NCI-H1417 treated with DMSO at 0.1 percent for 48 hours (cell line): ENCODE results near the gene ERFL.
A peak's percentile ranks its signal among the peaks of the same experiment; 100 is the strongest.

Experiments used
- DNase-seq: peaks from one replicate; lab custom pipeline; 2025; lab: John Stamatoyannopoulos, UW

The ERFL gene

DNA sequence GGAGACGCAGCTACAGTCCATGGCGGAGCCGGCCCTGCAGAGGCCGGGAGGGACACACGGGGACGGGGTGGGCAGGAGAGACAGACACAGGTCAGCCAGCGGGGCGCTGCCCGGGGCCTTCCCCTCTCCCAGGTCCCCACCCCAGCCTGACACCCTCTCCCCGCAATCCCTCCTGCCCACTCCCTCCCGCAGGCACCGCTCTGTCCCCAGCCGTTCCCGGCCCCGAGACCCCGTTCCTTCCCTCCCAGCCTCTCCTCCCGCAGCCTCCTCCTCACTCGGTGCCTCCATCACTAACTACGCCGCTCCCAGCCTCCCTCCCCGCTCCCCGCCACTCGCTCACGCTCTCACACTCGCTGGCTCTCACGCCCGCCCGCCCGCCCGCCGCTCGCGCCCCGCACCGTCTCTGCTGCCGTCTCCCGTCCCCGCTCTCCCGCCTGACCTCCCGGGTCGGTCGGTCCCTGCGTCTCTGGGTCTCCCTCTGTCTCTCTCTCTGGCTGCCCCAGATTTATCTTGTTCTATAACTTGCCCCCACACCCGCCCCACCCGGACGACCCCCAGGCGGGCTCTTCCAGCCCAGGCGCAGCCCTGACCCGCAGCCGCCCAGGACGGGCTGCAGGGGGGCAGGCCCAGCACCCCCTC lies 15.2 kb downstream of the ERFL start:
- DNase-seq, result no peak

DNA sequence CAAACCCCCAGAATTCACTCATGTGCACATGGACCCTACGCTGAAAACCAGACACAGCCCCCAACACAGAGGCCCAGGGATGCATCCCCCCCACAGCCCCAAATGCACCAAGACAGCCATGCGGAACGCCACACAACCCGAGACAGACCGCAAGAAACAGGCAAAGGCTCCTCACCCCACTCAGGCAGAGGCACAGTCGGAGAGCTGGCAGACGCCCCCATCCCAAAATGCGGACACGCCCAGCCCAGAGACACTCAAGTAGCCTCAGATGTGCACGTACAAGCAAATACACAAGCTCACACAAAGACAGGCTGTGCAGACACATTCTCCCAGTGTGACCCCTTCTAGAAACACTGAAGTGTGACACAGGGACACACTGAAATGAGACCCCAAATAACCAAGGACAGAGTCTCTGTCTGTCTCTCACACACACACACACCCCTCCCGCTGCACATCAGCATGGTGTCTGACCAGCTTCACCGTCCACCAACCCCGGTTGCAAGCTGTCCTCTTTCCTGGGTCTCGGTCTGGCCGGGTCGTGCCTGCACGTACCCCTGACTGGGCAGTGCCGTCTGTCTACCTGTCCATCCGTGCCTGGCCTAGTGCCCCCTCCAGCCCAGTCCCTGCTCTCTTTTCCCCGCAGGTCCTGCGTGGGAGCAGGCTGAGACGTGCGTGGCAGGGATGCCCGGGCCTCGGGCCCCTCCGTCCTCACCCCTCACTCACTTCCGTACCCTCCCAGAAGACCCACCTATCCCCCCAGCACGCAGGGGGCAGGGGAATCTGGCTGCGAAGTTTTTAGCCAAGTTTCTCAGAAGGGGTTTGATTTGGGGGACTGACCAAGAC lies 16.1 kb downstream of the ERFL start:
- DNase-seq, result no peak

DNA sequence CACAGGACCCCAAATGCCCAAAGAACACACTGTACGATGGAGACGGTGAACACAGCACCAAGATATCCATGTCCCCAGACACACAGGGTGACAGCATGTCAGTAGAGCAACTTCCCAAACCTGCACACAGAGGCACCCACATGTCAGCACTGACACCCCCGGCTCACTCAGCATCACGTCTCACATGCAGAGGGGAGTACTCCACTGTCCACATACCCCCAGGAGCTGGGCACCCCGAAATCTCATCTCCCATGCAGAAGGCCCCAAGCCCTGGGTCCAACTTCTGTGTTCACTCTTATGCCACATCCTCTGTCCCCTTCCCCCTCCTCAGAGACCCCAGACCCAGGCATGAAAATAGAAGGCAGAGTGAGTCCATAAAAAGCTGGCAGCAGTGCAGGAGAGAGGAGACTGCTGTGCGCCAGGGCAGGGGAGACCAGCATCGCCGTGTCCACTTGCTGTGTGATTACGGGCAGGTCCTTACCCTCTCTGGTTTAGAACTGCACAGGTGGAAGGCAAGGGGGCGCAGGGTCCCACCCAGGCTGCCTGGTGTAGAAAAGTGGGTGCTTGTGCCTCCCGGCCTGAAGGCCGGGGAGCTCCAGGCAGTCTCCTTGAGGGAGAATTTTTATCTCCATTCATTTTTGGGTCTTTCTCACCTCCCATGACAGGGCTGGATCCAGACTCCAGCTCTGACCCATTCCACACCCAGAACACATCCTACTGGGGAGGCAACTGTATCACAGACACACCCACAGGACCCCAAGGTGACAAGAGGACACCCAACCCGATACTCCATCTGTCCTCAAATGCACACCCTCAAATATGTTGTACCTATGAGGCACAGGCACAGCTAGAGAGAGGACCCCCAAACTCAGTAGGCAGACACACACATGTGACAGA lies 17.0 kb downstream of the ERFL start:
- no peak for DNase-seq

DNA sequence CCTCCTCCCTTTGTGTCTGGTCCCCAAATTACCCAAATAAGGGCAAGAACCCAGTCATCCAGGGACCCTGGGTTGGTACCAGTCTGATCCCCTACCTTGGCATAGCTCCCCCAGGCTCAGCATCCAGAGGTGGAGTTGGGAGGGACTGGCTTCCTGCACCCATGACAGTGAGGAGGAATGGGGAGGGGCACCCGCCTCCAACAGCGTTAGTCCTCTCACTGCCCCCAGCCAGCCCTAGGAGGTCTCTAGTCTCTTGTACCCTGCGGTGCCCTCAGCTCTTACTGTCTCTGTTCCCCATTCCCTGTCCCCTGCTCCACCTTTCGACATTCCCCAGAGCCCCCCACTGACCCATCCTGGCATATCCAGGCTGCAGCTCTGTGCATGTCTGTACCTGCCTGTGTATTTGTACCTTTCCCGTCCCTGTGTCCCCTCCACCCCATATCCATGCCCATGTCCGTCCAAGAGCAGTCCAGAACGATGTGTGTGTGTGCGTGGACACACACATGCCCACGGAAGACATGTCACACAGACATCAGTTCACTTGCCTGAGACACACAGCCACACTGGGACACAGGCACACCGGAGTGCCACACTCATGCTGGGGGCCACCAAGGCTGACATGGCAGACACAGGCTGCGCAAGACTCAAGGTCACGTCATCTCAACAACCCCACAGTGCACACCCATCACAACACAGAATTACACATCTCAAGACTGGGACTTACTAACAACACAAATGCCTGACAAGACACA lies 17.8 kb downstream of the ERFL start:
- no peak for DNase-seq

DNA sequence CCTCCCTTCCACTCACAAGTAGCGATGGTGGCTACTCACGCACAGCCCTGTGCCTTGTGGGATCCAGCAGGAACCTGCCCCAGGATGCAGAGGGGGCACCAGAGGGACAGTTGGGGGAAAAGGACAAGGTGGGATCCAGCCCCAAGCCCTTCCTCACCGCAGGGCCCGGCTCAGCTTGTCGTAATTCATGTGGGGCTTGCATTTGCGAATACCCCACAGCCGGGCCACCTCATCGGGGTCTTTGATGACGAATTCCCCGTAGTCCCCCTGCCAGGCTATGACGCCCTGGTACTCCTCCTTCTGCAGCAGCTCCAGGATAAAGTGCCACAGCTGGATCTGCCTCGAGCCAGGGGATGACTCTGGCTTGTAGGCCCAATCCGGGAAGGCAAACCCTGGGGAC lies 18.5 kb downstream of the ERFL start:
- no peak for DNase-seq

DNA sequence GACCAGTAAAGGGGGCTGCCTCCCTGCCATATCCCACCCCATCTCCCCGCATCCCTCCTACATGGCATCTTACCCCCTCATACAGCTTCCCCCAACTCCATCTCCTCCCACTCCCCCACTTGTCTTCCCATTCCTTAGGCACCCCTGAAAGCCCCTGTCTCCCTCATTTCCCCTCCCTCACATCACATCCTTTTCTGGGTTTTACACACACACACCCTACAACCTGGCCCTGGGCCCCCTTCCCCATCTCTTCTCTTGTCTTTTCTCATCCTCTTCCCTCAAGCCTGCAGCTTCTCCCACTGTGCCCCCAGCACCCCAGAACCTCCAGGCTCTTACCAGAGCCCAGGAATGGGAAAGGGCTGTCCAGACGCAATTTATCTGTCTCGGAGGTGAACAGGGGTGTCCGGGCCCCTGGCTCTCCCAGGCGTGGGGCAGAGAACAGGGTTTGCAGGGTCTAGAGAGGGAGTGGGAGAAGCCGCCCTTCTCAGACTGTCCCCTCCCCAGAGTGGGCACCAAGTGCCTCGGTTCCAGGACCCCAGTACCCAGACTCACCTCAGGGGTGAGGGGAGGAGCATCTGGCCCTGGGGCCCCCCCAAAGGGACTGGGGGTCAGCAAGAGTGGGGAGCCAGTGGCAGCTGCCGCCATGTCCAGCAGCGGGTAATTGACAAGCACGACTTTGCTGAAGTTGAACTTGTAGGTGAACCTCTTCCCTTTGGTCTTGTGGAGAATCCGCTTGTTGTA lies 19.4 kb downstream of the ERFL start:
- DNase-seq, result no peak

DNA sequence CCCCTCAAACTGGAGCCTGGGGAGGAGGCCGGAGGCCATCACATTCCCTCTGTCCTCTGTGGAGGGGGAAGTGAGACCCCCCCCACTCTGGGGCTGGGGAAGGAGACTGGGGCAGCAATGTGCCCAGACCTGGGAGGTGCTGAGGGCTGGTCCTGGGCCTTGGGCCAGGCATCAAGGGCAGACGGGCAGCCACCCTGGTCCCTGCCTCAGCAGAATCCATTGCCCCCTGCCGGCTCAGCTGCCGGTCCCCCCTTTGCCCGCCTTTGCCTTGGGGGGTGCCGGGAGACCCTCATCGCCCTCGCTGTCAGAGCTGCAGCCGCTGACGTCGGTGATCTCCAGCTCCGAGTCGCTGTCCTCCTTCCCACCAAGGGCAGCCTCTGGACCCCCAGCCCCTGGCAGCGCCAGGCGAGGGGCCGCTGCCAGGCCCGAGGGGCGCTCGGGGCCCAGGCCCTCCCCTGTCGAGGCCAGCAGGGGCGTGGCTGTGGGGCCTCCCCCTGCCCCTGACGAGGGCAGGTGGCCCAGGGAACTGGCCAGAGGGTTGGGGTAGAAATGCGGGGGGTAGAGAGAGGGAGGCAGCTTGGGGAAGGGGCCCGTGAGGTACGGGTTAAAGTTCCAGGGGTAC lies 20.1 kb downstream of the ERFL start:
- DNase-seq, result no peak

DNA sequence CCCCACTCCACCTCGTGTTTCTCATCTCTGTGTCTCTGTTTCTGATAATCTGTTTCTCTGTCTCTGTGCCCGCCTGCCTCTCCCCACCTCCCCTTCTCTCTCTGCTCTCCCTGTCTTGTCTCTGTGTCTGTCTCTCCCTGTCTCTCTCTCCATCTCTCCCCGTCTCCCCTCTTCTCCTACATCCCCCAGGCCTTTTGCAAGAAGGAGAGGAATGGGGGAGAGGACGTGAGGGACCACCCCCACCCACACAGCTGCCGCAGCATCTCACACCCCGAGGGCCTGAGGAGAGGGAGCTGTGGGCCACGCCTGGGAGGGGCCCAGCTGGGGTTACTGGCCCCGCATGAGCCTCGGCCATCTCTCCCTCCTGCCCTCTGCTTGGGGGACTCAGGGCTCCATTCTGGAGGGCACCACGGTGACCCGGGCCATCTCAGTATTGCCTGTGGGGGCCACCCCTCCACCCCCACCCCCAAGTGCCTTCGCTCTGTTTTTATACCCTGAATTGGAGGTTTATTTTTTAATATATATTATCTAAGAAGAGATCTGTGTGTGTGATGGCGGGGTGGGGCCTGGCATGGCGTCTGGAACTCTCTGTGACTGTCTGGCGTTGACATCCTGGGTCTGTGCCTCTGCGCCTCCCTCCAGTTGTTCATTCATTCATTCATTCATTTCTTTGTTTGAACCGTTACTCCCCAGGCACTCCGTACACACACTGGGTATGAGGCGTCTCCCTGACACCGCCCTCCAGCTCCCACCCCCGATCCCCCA lies 21.2 kb downstream of the ERFL start:
- no peak for DNase-seq

DNA sequence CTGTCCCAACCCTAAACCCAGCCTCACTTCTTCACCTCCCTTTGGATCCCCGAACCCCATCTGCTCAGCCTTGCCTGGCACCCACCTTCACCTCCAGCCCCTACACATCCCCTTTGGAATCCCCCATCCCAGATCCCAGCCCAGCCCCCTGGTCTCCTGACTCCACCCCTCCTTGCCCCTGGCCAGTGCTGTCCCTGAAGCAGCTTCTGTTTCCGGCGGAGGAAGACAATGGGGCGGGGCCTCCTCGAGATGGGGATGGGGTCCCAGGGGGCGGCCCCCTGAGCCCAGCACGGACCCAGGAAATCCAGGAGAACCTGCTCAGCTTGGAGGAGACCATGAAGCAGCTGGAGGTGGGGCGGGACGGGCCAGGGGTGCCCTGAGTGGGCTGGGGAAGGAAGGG lies 22.0 kb downstream of the ERFL start:
- DNase-seq, result no peak

DNA sequence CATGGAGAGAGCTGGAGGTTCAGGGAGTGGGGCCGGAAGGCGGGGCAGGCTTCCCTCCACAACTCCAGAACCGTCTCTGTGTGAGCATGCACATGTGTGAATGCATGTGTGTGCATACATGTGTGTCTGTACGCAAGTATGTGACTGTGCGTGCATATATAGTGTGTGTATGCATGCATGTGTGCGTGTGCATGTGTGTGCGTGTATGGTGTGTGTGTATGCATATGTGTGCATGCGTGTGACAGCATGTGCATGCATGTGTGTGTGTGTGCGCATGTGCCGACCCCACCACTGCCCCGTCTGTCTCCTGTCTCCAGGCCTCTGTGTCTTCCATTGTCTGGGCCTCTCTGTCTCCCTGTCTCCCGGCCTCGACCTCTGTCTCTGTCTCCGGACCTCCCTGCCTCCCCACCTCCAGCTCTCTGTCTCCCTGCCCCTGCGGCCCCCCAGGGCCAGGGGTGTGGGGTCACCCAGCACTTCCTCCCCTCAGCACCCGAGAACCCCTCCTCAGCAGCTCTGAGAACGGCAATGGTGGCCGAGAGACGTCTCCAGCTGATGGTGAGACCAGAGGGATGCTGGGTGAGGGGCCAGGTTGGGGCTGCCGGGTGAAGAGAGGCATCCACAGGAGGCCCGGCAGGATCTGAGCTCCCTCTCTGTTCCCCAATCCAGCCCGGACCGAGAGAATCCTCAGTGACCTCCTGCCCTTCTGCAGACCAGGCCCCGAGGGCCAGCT lies 22.8 kb downstream of the ERFL start:
- no peak for DNase-seq

DNA sequence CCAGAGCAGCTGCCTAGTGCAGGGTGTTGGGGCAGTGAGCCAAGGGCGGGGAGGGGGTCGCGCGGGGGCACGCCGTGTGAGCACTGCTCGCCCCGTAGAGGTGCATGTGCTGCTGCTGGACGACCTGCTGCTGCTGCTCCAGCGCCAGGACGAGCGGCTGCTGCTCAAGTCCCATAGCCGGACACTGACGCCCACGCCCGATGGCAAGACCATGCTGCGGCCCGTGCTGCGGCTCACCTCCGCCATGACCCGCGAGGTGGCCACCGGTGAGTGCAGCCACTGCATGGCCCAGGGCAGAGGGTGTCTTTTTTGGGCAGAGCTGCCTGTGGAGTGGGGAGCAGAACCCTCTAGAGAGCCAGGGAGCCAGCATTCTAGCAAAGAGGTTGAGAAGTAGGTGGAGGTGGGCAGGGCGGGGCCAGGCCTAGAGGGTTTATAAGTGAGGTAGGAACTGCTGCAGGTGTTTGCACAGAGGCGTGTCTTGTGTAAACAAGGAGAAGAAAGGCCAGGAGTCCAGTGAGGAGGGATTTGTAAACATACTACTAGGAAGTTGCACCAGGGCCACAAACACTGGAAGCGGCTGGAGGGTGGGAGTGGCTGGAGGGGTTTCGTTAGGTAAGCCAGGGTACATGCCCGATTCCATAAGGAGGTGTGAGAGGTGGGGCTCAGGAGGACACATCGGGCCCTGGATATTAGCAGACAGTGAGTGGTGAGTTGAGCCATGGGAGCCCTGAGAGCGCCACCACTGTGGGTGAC lies 24.0 kb downstream of the ERFL start:
- peak; percentile 75 for DNase-seq

DNA sequence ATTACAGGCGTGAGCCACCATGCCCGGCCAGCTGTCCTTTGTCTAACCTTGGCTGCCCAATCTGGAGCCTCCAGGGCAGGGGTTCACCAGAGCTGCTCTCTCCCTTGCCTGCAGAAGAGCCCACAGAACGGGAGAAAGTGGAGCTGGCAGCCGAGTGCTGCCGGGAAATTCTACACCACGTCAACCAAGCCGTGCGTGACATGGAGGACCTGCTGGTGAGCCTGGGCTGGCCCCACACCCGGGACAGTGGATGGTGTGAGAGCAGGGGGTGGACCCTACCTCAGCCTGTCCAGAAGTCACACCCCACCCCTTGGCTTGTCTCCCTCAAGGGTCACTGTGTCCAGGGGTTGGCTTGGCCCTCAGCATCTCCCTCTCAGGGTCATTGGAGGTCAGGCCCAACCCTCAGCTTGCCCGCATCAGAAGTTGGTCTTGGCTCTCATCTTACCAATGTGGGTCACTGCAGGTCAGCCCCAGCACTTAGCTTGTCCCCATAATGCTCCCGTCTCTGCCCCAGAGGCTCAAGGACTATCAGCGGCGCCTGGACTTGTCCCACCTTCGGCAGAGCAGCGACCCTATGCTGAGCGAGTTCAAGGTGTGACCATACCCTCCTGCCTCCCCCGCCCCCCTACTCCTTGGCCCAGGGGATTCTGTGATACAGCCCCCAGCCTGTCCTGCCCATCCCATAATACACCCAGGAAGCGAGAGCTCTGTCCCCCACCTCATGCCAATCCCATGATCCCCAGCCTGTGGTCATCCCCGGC lies 24.9 kb downstream of the ERFL start:
- no peak for DNase-seq

DNA sequence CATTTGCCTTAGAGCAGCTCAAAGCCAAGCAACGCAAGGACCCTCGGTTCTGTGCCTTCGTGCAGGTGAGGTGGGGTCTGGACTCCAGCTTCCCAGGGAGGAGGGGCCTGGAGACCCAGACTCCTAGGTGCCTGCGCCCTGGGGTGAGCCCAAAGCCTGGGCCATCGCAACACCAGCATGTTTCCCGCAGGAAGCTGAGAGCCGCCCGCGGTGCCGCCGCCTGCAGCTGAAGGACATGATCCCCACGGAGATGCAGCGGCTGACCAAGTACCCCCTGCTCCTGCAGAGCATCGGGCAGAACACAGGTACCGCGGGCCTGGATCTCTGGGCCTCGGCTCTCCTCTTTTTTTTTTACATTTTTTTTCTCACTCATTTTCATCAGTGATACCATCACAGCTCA lies 25.7 kb downstream of the ERFL start:
- no peak for DNase-seq

DNA sequence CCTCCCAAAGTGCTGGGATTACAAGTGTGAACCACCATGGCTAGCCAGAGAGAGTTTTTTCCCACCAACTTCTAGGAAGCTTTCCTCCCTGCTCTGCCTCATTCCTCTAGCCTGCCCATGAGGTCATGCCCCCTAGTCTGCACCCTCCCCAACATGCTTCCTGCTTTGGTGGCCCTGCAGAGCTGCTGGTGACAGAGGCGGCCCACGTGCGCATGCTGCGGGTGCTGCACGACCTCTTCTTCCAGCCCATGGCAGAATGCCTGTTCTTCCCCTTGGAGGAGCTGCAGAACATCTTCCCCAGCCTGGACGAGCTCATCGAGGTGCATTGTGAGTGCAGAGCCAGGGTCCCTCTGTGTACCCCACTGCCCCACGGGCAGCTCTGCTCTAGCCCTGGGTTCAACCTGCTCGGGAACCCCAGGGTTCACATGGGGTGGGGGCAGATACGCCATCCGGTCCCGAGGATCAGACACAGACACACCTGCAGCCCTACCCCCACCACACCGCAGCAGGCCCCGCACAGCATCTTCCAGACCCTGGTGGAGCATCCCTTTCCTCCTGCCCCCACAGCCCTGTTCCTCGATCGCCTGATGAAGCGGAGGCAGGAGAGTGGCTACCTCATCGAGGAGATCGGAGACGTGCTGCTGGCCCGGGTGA lies 26.4 kb downstream of the ERFL start:
- no peak for DNase-seq

DNA sequence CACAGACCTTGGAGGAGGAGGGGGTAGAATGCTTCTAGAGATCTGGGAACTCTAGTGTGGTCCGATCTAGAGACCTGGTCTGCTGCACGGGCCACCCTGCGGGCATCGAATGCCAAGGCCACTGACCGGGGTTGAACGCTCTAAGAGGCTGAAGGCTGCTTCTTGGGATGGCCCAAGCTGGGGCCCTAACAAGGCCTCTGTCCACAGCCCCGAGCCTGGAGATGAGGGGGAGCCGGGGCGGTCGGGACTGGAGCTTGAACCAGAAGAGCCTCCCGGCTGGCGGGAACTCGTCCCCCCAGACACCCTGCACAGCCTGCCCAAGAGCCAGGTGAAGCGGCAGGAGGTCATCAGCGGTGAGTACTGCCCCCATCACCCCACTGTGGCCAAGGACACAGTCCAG lies 30.0 kb downstream of the ERFL start:
- no peak for DNase-seq

DNA sequence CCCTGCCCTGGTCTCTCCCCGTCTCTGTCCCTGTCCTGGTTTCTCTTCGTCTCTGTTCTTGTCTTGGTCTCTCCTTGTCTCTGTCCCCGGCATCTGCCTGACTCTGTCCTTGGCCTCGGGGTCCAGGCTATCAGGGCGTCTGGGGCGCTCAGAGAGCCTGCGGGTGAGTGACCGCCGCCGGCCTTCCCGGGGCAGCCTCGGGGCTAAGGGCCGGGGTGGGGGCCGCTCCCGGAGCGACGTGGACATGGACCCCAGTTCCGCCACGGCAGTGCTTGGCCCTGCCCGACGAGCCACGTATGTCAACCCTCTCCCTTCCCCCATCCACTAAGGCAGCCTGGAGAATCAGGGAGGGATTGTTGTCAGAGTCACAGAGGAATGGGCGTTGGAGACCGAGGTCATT lies 30.4 kb downstream of the ERFL start:
- no peak for DNase-seq

DNA sequence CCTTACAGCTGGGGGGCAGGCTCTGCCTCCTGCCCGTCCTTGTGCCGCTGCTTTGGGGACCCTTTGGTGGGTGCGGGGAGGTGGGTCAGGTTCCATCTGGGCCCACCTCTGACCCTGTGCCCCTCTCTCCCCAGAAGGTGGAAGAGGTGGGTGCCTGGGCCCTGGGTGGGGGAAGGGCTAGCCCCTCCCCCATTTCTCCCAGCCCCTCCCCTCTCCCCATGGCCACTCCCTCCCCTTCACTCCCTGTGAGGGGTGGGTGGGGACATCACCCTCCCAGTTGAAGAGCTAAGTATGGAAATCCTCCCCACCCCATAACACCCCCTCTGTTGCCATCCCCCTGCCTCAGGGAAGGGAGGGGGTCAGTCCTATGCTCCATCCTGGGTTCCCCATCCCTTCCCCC lies 31.1 kb downstream of the ERFL start:
- no peak for DNase-seq
